Lower lobe of right lung (tissue), 2 donors: Measurements from ENCODE around the gene MEX3C. TPM values are rescaled to one million over a fixed set of nuclear protein-coding genes. Genes with fewer than 3 reads are reported as not detected.

Source experiments
- ATAC-seq, 2 donors: fragments of 200-7000 bp; cut with Tn5 transposase; one replicate each; pipeline ENCODE4 v1.9.1; 2020 to 2022; ENCODE audit warnings: mild to moderate bottlenecking in 2 of 2, moderate library complexity in 2 of 2
- DNase-seq: peaks from one replicate; pipeline ENCODE4 v3.0.0-alpha.2; 2020
- H3K27ac ChIP-seq: fragments of 200-600 bp; one replicate; pipeline ENCODE4 v1.8.0; 2022
- H3K27me3 ChIP-seq: fragments of 200-600 bp; one replicate; pipeline ENCODE4 v1.8.0; 2022; ENCODE audit warnings: low read depth
- H3K36me3 ChIP-seq: fragments of 200-600 bp; one replicate; pipeline ENCODE4 v1.8.0; 2022; ENCODE audit warnings: mild to moderate bottlenecking
- H3K4me1 ChIP-seq: fragments of 200-600 bp; one replicate; pipeline ENCODE4 v1.8.0; 2022
- H3K4me3 ChIP-seq: fragments of 200-600 bp; one replicate; pipeline ENCODE4 v1.8.0; 2022; ENCODE audit warnings: mild to moderate bottlenecking
- H3K9me3 ChIP-seq: fragments of 200-600 bp; one replicate; pipeline ENCODE4 v1.8.0; 2022
- intact Hi-C: fragments of 100-400 bp; cut with DNase I; formaldehyde crosslinking; loops from one replicate; pipeline ENCODE4 v1.11.0; 2022
- total RNA-seq: library from RNA; stranded (reverse); fragmentation: NEBNext Ultra II Directional; extraction: Animal tissue kit (Norgen Biotek cat#: 25700); gene quantifications from one replicate; pipeline ENCODE4 v1.2.1, GENCODE V29; 2021
- TF ChIP-seq, protein P1 (sequence below): fragments of 200-600 bp; IDR thresholded peaks from one replicate; pipeline ENCODE4 v1.8.0; 2022; ENCODE audit warnings: antibody characterized with exemption, mild to moderate bottlenecking
- donor health status: DM: no; HTN: yes; CAD: no; lungs with severe emphysema.

Gene MEX3C
- total RNA-seq, 1 donor from 2014 or later, result 21.2 TPM

DNA sequence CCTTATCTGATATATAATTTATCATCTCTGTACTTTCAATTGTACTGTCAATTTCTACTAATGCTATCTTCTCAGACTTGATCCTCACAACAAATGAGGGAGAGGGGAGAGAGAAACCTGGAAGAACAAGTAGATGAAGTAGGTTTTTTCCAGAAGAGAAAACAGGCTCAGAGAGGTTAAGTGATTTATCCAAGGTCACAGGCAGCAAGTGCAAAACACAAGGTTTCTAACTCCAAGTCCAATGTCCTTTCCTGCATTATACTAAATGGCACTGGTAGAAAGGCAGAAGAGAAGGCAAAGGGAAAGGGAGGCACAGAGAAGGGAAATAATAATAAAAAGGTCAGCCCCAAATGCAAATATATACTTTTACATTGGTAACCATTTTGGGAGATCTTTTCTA lies 7.5 kb downstream of the MEX3C start:
- TF ChIP-seq, protein P1, sequence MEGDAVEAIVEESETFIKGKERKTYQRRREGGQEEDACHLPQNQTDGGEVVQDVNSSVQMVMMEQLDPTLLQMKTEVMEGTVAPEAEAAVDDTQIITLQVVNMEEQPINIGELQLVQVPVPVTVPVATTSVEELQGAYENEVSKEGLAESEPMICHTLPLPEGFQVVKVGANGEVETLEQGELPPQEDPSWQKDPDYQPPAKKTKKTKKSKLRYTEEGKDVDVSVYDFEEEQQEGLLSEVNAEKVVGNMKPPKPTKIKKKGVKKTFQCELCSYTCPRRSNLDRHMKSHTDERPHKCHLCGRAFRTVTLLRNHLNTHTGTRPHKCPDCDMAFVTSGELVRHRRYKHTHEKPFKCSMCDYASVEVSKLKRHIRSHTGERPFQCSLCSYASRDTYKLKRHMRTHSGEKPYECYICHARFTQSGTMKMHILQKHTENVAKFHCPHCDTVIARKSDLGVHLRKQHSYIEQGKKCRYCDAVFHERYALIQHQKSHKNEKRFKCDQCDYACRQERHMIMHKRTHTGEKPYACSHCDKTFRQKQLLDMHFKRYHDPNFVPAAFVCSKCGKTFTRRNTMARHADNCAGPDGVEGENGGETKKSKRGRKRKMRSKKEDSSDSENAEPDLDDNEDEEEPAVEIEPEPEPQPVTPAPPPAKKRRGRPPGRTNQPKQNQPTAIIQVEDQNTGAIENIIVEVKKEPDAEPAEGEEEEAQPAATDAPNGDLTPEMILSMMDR, result no peak
- Histone ChIP-seq H3K36me3 (no peaks in the 10 kb centered on the region), H3K9me3 (no peaks in the 10 kb centered on the region), H3K27me3 (no peaks in the 10 kb centered on the region), H3K27ac (no peak overlapping the region), H3K4me3 (no peak overlapping the region), H3K4me1 (peaks cover 54% of the 10 kb centered on the region)
- ATAC-seq, result no peak
- DNase-seq, result no peak
- intact Hi-C loops, result no loop called here

GRCh38 chr18:51188024-51188701 lies 9.3 kb downstream of the MEX3C start:
- TF ChIP-seq, protein P1, result no peak
- intact Hi-C loops, result no loop called here
- peaks cover 36% of the 10 kb centered on the region for H3K4me1 ChIP-seq

DNA sequence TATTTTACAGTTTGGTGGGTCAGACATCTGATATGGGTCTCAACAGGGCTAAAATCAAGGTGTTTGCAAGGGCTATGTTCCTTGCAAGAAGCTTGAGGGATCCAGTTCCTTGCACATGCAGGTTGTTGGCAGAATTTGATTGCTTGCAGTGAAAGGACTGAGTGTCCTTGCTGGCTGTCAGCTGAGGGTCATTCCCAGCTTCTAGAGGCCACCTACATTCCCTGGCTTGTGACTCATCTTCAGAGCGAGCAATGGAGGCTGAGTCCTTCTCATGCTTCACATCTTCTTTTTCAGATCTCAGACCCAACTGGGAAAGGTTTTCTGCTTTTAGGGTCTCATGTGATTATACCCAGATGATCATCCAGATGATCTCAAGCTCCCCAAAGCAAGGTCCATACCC lies 12.4 kb downstream of the MEX3C start:
- Histone ChIP-seq H3K27ac (no peak overlapping the region), H3K36me3 (no peaks in the 10 kb centered on the region), H3K4me3 (no peak overlapping the region), H3K4me1 (peaks cover 19% of the 10 kb centered on the region), H3K27me3 (no peaks in the 10 kb centered on the region), H3K9me3 (no peaks in the 10 kb centered on the region)
- intact Hi-C loops, result no loop called here
- DNase-seq, result no peak
- no peak for ATAC-seq
- TF ChIP-seq, protein P1, result no peak

More at GRCh38 chr18:51188024-51188701, 9.3 kb downstream of the MEX3C start:
- Histone ChIP-seq H3K36me3 (no peaks in the 10 kb centered on the region), H3K27ac (no peak overlapping the region), H3K9me3 (no peaks in the 10 kb centered on the region), H3K4me3 (no peak overlapping the region), H3K27me3 (no peaks in the 10 kb centered on the region)
- no peak for DNase-seq
- ATAC-seq, result peak; percentile 27 to 73

GRCh38 chr18:51184091-51184457 lies 13.4 kb downstream of the MEX3C start:
- Histone ChIP-seq H3K4me1 (peaks cover 17% of the 10 kb centered on the region), H3K4me3 (no peak overlapping the region), H3K9me3 (no peaks in the 10 kb centered on the region), H3K36me3 (no peaks in the 10 kb centered on the region), H3K27me3 (no peaks in the 10 kb centered on the region), H3K27ac (no peak overlapping the region)
- TF ChIP-seq, protein P1, result no peak
- intact Hi-C loops, result no loop called here
- no peak for DNase-seq
- ATAC-seq, result no peak

- intact Hi-C loops, result no loop called here
- no peaks in the 10 kb centered on the region for H3K27me3 ChIP-seq
- H3K27ac ChIP-seq, result no peak overlapping the region
- TF ChIP-seq, protein P1, result no peak
- H3K4me1 ChIP-seq, result peaks cover 17% of the 10 kb centered on the region
- no peak overlapping the region for H3K4me3 ChIP-seq
- no peak for DNase-seq
- H3K36me3 ChIP-seq, result no peaks in the 10 kb centered on the region
- no peak for ATAC-seq
- H3K9me3 ChIP-seq, result no peaks in the 10 kb centered on the region
Measured at GRCh38 chr18:51183372-51184090, 13.9 kb downstream of the MEX3C start.
